Cardiac fibroblast (primary cell): ENCODE results near the gene HINT2.

Source experiments
- DNase-seq, 2 donors: peaks; one replicate each; pipeline versions ENCODE4 v3.0.0 to v3.0.0-alpha.2; 2010; ENCODE audit warnings: low read depth in 2 of 2
- H3K4me3 ChIP-seq, 2 donors: replicated peaks in 1 of 2; 1 replicate in 1 of 2; 2 replicates in 1 of 2; pipeline ENCODE4 v1.5.1; 2011; ENCODE audit warnings: low read depth in 2 of 2, low read length in 2 of 2, mild to moderate bottlenecking in 2 of 2, moderate library complexity in 1 of 2
- TF ChIP-seq, protein P1 (sequence below): IDR thresholded peaks from one replicate; pipeline ENCODE4 v1.5.1; 2011; ENCODE audit warnings: low read depth, mild to moderate bottlenecking, low read length, inconsistent platforms

Gene HINT2

DNA sequence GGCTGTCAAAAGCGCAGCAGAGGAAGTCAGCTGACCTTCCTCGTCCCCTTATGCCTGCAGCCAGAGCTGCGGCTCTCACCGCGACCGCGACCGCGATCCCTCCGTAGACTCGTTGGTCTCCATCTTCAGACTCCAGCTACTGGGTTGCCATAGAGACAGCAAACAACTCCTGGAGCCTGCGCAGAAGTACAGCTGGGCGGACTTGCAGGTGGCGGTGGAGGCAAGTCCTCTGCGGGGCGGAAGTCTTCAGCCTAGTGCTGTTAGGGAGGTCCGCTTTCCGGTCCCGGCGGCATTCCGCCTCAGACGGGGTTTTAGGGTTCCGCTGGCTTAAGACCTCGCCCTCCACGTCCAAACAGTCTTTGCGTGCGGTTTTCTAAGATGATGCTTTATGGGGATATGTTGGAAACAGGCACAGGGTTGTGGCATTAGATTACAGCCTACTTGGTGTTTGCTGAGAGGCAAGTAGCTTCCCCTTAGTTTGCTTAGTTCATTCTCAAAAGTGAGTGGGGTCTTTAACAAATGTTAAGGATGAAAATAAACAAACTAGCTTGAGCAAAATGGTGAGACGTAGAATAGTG is 2.7 kb downstream of the HINT2 start, which contains the start of gene SPAG8:
SPAG8 (minus strand) TSS at position 238 of the 578 bp plus-strand sequence; CDS start at position 123, 115 bp downstream.
- peak within 1 kb of the TSS; percentile 56 to 59 for H3K4me3 ChIP-seq
- TF ChIP-seq, protein P1, sequence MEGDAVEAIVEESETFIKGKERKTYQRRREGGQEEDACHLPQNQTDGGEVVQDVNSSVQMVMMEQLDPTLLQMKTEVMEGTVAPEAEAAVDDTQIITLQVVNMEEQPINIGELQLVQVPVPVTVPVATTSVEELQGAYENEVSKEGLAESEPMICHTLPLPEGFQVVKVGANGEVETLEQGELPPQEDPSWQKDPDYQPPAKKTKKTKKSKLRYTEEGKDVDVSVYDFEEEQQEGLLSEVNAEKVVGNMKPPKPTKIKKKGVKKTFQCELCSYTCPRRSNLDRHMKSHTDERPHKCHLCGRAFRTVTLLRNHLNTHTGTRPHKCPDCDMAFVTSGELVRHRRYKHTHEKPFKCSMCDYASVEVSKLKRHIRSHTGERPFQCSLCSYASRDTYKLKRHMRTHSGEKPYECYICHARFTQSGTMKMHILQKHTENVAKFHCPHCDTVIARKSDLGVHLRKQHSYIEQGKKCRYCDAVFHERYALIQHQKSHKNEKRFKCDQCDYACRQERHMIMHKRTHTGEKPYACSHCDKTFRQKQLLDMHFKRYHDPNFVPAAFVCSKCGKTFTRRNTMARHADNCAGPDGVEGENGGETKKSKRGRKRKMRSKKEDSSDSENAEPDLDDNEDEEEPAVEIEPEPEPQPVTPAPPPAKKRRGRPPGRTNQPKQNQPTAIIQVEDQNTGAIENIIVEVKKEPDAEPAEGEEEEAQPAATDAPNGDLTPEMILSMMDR, result no peak
- DNase-seq, result peak; percentile 98

DNA sequence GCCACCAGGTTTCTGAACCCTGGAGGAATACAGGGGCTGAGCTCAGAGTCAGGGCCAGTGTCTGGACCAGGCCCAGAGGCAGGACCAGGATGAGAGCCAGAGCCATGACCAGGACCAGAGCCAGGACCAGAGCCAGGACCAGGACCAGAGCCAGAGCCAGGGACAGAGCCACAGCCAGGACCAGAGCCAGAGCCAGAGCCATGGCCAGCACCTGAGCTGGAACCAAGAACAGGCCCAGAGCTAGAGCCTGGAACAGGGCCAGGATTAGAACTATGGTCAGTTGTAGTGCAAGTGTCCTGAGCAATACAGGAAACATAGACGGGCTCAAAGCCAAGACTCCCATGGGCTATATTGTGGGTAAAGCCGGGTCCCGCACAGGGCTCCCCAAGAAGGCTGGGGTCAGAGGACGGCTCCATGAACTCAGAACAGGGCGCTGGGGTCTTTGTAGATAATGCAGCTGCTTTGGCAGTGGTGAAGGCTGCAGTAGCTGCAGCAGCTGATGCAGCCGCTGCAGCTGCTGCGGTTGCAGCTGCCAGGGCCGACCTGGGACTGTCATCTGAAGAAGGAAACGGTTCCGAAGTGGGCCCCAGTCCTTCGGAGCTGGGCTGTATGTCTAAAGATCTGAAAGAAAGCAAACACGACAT is 3.3 kb downstream of the HINT2 start:
- TF ChIP-seq, protein P1, result no peak
- peak overlapping the region; percentile 56 to 59 for H3K4me3 ChIP-seq
- DNase-seq, result peak; percentile 44 to 49

DNA sequence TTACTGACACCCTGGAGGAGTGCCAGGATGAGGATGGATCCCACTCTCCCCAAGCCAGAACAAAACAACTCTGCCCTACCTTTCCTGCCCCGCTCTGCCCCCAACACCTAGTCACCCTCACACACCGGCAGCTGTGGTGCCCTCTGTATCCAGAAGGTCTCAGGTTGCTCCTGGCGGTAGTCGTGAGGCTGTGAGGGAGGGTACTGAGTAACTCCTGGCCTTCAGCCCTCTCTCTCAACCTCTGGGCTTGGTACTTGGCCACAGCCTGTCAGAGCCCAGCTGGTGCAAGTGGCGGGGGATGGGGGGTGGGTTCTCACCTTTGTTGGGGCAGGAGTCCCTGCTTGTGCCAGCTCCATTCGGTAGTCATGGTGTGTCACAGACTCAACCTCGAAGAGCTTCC is 4.7 kb downstream of the HINT2 start:
- no peak for DNase-seq
- TF ChIP-seq, protein P1, result no peak
- no peak overlapping the region for H3K4me3 ChIP-seq

DNA sequence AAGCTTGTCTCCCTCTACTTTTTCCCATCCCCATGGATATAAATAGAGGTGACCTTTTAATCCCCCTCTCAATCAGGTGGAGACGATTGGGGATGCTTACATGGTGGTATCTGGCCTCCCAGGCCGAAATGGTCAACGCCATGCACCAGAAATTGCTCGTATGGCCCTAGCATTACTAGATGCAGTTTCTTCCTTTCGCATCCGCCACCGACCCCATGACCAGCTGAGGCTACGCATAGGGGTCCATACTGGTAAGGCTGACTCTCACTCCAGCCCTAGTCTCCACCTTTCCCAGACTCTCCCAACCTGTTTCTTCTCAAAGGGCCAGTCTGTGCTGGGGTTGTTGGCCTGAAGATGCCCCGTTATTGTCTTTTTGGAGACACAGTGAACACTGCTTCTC is 6.4 kb downstream of the HINT2 start:
- TF ChIP-seq, protein P1, result no peak
- no peak overlapping the region for H3K4me3 ChIP-seq
- no peak for DNase-seq

DNA sequence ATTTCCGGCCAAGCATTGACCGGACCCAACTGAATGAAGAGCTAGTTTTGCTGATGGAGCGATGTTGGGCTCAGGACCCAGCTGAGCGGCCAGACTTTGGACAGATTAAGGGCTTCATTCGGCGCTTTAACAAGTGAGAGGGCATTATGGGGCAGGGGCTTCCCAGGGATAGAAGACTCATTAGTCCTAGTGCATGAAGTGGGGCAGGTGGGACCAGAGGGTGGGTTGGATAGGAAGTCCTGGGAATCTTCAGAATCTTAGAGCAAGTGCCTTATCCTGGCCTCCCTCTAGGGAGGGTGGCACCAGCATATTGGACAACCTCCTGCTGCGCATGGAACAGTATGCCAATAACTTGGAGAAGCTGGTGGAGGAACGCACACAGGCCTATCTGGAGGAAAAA is 8.7 kb downstream of the HINT2 start:
- H3K4me3 ChIP-seq, result no peak overlapping the region
- DNase-seq, result no peak
- TF ChIP-seq, protein P1, result no peak

DNA sequence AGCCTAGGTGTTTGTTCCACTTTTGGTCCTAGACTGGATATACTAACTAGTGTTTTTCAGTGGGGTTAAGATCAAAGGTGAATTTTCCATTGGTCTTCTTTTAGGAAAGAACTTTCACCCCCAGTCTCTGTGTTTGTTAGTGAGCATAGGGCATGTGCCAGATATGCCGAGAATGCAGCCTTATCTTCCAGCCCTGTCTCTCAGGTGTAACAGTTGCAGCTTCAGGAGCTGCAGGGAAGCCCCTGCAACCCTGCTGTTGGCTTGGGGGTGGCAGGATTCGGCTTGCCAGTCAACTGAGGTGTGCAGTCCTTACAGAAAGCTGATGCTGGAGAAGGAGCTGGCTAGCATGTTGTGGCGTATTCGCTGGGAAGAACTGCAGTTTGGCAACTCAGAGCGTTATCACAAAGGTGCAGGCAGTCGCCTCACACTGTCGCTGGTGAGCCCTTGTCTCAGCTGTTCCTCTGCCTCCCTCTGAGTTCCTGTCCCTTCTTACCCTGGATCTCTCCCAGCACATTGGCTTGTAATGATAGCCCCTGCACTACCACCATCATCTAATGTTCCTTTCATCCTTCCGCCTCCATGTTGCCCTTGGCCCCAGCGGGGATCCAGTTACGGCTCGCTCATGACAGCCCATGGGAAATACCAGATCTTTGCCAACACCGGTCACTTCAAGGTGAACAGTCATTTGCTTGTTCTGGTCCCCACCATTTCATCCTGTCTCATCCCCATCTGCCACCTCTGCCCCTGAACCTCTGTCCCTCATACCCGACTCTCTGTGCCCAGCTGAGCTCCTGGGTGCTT is 13.3 kb downstream of the HINT2 start:
- TF ChIP-seq, protein P1, result no peak
- H3K4me3 ChIP-seq, result no peak overlapping the region
- DNase-seq, result no peak
